GM10248 (cell line): ENCODE measurements around the gene MAPKAP1.

Experiments
- CTCF ChIA-PET: fragments of 300-600 bp; sonication (Branson Sonifier 250); formaldehyde crosslinking; extraction: SDS; loops from one replicate; lab custom pipeline; 2021; ENCODE audit warnings: antibody characterized with exemption; lab: Yijun Ruan, JAX
- POLR2A ChIA-PET: fragments of 350-650 bp; sonication (Branson Sonifier 250); formaldehyde crosslinking; extraction: SDS; loops from one replicate; lab custom pipeline; 2020; ENCODE audit warnings: antibody characterized with exemption; lab: Yijun Ruan, JAX
- DNase-seq: peaks from one replicate; pipeline ENCODE4 v3.0.0; 2012; ENCODE audit errors: extremely low spot score
- CTCF ChIP-seq: IDR thresholded peaks from 2 replicates; pipeline ENCODE4 v1.5.1; 2012; ENCODE audit warnings: mild to moderate bottlenecking, low read depth; ENCODE audit errors: extremely low read depth, missing control alignments, control extremely low read depth

The MAPKAP1 gene

DNA sequence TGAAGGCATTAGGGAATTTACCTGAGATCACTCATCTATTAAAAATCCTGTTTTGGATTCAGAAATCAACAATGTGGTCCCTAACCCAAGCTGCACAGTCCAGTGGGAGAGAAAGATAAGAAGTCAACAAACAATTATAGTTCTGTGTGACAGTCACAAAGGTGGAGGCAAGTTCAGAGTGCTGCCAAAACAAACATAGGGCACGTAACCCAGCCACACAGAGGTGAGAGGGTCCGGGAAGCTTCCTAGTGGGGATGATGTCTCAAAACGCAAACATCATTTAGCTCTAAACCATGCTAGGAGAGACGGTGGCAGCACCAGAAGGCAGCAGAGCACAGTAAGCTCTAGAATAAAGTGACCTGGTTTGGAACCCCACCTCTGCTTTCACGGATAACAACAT lies 158.9 kb downstream of the MAPKAP1 start:
- DNase-seq = no peak
- POLR2A ChIA-PET = interaction anchor here (0.6 kb wide), 1 partner anchor 229 kb away, joined by 5 read pairs; no protein-coding TSS in a partner anchor
- CTCF ChIA-PET = interaction anchor here (0.9 to 2.9 kb wide), 4 partner anchors 10 to 21 kb away, joined by 3 to 18 read pairs (median 4); no protein-coding TSS in a partner anchor
- no peak for TF ChIP-seq CTCF

DNA sequence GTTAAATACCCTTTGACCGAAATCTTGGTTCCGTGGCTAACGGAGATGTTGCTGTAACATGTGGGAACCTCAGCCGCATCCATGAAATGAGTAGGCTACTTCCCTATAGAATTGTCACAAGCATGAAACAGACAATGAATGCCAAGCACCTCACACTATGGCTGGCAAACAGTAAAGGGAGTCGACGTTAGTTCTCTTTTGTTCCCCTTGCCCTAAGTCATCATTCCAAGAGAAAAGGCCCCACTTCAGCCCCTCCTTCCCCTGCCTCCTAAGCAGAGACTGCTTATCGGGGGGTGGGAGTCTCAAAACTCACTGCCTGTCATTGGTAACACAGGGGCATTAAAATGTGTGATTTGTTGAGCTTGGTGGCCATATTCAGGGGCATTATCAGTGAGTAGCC lies 159.6 kb downstream of the MAPKAP1 start:
- ChIA-PET POLR2A (no interaction called here), CTCF (interaction anchor here (0.9 to 2.9 kb wide), 4 partner anchors 11 to 20 kb away, joined by 3 to 18 read pairs (median 4); no protein-coding TSS in a partner anchor)
- no peak for TF ChIP-seq CTCF
- DNase-seq = no peak

DNA sequence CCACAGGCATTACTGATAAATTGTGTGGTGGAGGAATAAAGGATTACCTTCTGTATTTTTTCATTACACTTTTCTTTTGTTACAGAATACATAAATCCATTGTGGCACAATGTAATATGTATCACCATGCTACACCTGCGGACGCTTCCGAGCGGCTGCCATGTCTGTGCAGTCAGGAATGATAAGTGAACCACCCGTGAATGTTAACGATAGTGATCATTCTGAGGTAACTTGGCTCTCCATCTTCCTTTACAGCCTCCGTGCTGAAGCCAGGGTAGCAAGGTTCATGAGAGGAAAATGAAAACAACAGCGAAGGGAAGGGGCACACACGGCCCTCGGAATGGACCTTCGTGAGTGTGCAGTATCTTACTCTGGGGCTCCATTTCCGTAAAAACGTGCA lies 161.2 kb downstream of the MAPKAP1 start:
- ChIA-PET CTCF (interaction anchor here (2.9 kb wide), 1 partner anchor 13 kb away, joined by 18 read pairs; no protein-coding TSS in a partner anchor), POLR2A (no interaction called here)
- no peak for DNase-seq
- no peak for TF ChIP-seq CTCF

- TF ChIP-seq CTCF = no peak
- POLR2A ChIA-PET = no interaction called here
- CTCF ChIA-PET = interaction anchor here (1.4 to 2.2 kb wide), 4 partner anchors 9 to 16 kb away, joined by 3 to 9 read pairs (median 6); no protein-coding TSS in a partner anchor
- no peak for DNase-seq
These were observed 161.9 kb downstream of the MAPKAP1 start for GRCh38 chr9:125544988-125545651.

DNA sequence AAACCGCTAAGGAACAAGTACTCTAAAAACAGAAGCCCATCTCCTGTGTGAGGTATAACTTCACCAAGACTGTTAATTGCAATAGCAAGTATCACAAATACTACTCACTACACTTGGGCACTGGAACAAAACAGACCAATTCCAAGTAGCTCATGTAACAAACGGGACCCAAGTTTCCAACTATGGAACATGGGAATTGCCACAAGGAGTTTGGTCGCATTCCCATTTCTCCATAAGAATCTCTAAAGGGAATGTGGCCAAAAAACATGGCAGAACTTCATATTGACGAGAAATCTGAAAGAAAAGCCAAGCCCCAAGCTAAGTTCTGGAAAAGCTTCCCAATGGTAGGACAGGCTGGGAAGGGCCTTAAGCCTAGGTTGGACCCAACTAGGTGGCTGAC lies 162.5 kb downstream of the MAPKAP1 start:
- no peak for TF ChIP-seq CTCF
- POLR2A ChIA-PET = no interaction called here
- no peak for DNase-seq
- CTCF ChIA-PET = interaction anchor here (1.4 to 2.2 kb wide), 4 partner anchors 10 to 15 kb away, joined by 3 to 9 read pairs (median 6); no protein-coding TSS in a partner anchor

- TF ChIP-seq CTCF = no peak
- no peak for DNase-seq
- POLR2A ChIA-PET = no interaction called here
- CTCF ChIA-PET = interaction anchor here (0.7 to 5.1 kb wide), 6 partner anchors 8 to 28 kb away, joined by 3 to 23 read pairs (median 7); no protein-coding TSS in a partner anchor
These were observed 165.2 kb downstream of the MAPKAP1 start for GRCh38 chr9:125541840-125542243.
